Neural cell (in vitro differentiated cells): ENCODE data around the gene SLC43A1. TPM values are rescaled to one million over a fixed set of nuclear protein-coding genes. Genes with fewer than 3 reads are reported as not detected.
A peak's percentile ranks its signal among the peaks of the same experiment; 100 is the strongest.

Source experiments
- H2AFZ ChIP-seq: fragments of 200-600, 300-800 bp; sonication (generic), shearing (Covaris generic); 2 replicates; pipeline ENCODE4 v1.6.0; 2014; ENCODE audit warnings: low read depth, mild to moderate bottlenecking, antibody characterized with exemption, low read length, moderate library complexity
- H3F3A ChIP-seq: fragments of 200-600 bp; shearing (Covaris generic); 2 replicates; pipeline ENCODE4 v1.6.1; 2016; ENCODE audit warnings: mild to moderate bottlenecking, moderate library complexity, mixed read lengths, antibody characterized with exemption, low read length; ENCODE audit not compliant: insufficient read depth, poor library complexity, severe bottlenecking
- H3K27ac ChIP-seq: fragments of 200-600, 300-800 bp; sonication (generic), shearing (Covaris generic); 2 replicates; pipeline ENCODE4 v1.5.1; 2014; ENCODE audit warnings: mild to moderate bottlenecking, low read length, moderate library complexity
- H3K27me3 ChIP-seq: fragments of 300-800, 200-600 bp; sonication (generic), shearing (Covaris generic); 2 replicates; pipeline ENCODE4 v1.6.0; 2014; ENCODE audit warnings: mild to moderate bottlenecking, low read depth, low read length, moderate library complexity; ENCODE audit not compliant: insufficient read depth
- H3K36me3 ChIP-seq: fragments of 300-800, 200-600 bp; sonication (generic), shearing (Covaris generic); 2 replicates; pipeline ENCODE4 v1.5.1; 2014; ENCODE audit warnings: mild to moderate bottlenecking, antibody characterized with exemption, low read length, moderate library complexity; ENCODE audit not compliant: insufficient read depth
- H3K4me2 ChIP-seq: fragments of 300-800, 200-600 bp; sonication (generic), shearing (Covaris generic); 2 replicates; pipeline ENCODE4 v1.6.0; 2014; ENCODE audit warnings: mild to moderate bottlenecking, low read length
- H3K4me3 ChIP-seq: fragments of 300-800, 200-600 bp; sonication (generic), shearing (Covaris generic); 2 replicates; pipeline ENCODE4 v1.5.1; 2014; ENCODE audit warnings: mild to moderate bottlenecking, low read length, moderate library complexity
- H3K79me2 ChIP-seq: fragments of 200-600 bp; shearing (Covaris generic); replicated peaks from 2 replicates; pipeline ENCODE4 v1.6.0; 2014; ENCODE audit warnings: mild to moderate bottlenecking, low read length, moderate library complexity; ENCODE audit not compliant: insufficient read depth
- H3K9ac ChIP-seq: fragments of 300-800, 200-600 bp; sonication (generic), shearing (Covaris generic); 2 replicates; pipeline ENCODE4 v1.6.1; 2016; ENCODE audit warnings: mild to moderate bottlenecking, low read length, mixed read lengths
- H3K9me2 ChIP-seq: fragments of 200-600 bp; shearing (Covaris generic); 2 replicates; pipeline ENCODE4 v1.6.1; 2016; ENCODE audit warnings: mild to moderate bottlenecking, low read length, mixed read lengths; ENCODE audit not compliant: insufficient read depth
- H3K9me3 ChIP-seq: fragments of 200-600, 300-800 bp; sonication (generic), shearing (Covaris generic); 2 replicates; pipeline ENCODE4 v1.6.1; 2016; ENCODE audit warnings: mild to moderate bottlenecking, mixed run types, low read length, moderate library complexity, mixed read lengths
- H4K20me1 ChIP-seq: fragments of 200-600 bp; shearing (Covaris generic); 2 replicates; pipeline ENCODE4 v1.6.1; 2016; ENCODE audit warnings: mild to moderate bottlenecking, mixed run types; ENCODE audit not compliant: insufficient read depth
- EP300 ChIP-seq: fragments of 450-650 bp; conservative IDR thresholded peaks from 2 replicates; pipeline ENCODE4 v1.6.1; 2014; ENCODE audit warnings: antibody characterized with exemption, mild to moderate bottlenecking, moderate library complexity; ENCODE audit not compliant: poor library complexity, severe bottlenecking
- EZH2 ChIP-seq: fragments of 200-600, 300-800 bp; shearing (Covaris generic), sonication (generic); IDR thresholded peaks from 2 replicates; pipeline ENCODE4 v1.6.1; 2014; ENCODE audit warnings: antibody characterized with exemption, low read length, borderline replicate concordance, mild to moderate bottlenecking; ENCODE audit not compliant: insufficient read depth, poor library complexity, severe bottlenecking
- MXI1 ChIP-seq: fragments of 450-650 bp; conservative IDR thresholded peaks from 2 replicates; pipeline ENCODE4 v1.6.1; 2014; ENCODE audit warnings: antibody characterized with exemption, mild to moderate bottlenecking; ENCODE audit not compliant: poor library complexity, severe bottlenecking
- POLR2AphosphoS5 ChIP-seq: IDR thresholded peaks from 2 replicates; pipeline ENCODE4 v1.6.1; 2012
- RAD21 ChIP-seq: fragments of 450-650 bp; conservative IDR thresholded peaks from 2 replicates; pipeline ENCODE4 v1.6.1; 2014; ENCODE audit warnings: antibody characterized with exemption, mild to moderate bottlenecking, moderate library complexity
- SMC3 ChIP-seq: fragments of 450-650 bp; conservative IDR thresholded peaks from 2 replicates; pipeline ENCODE4 v1.6.1; 2014; ENCODE audit warnings: antibody characterized with exemption, mild to moderate bottlenecking, moderate library complexity; ENCODE audit not compliant: poor library complexity
- TAF1 ChIP-seq: IDR thresholded peaks from 2 replicates; pipeline ENCODE4 v1.6.1; 2012; ENCODE audit warnings: low read depth
- polyA plus RNA-seq: library from polyadenylated mRNA; depleted of rRNA; stranded (reverse); fragments of >200 nt; gene quantifications from 2 replicates; pipeline ENCODE4 v1.2.3, GENCODE V29; 2014
- TF ChIP-seq, protein P1 (sequence below): IDR thresholded peaks from 2 replicates; pipeline ENCODE4 v1.6.1; 2012; ENCODE audit warnings: borderline replicate concordance
- TF ChIP-seq, protein P2 (sequence below): fragments of 450-650 bp; IDR thresholded peaks from 2 replicates; pipeline ENCODE4 v1.5.1; 2014; ENCODE audit warnings: antibody characterized with exemption, mild to moderate bottlenecking, moderate library complexity; ENCODE audit not compliant: poor library complexity, severe bottlenecking

SLC43A1 gene
- polyA plus RNA-seq, 1 donor from 2014 or later, result 3.3 TPM

DNA sequence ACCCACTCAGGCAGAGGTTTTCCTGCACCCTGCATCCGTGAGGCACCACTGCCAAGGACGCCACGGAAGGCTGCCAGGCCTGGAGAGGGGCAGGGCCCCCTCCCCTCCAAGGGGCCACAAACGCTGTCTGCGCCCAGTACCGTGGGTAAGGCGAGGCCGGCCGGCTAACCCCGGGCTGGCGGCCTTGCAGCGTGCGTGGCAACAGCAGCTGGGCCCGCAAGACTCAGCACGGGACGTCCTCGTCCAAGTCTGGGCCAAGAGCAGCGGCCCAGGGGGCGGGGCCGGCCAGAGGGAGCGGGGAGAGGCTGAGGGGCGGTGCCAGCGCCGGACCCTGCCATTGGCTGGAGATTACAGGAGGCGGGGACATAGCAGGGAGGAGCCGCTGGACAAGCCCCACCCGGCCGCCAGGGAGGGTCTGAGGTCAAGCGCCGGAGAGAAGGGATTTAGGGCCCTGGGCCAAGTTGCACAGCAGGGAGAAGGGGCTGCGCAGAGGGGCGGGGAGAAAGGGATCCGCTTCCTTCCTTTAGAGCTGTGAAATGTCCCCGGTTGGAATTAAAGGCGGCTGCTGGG is 16.0 kb downstream of the SLC43A1 start:
- no peak overlapping the region for H3K9ac ChIP-seq

DNA sequence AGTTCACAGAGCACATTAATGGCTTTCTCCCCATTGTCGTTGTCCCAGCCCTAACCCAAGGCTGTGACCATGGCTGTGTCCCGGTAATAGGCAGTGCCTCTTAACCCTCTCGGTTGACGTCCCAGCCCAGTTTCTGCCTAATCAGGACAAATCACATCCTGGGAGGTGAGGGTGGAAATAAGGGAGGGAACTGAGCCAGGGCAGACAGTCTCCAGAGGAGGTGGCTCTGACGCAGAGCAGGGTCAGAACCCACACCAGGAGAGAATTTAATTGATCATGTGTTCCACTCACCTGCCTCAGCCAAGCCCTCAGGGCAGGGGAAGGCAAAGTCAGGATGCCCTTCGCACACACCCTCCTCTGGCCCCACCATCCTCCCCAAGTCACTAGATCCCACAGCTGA is 17.0 kb downstream of the SLC43A1 start:
- Histone ChIP-seq H3K9ac (no peak overlapping the region), H3K27ac (no peak overlapping the region), H2AFZ (no peak overlapping the region), H3K4me2 (no peak overlapping the region), H3K79me2 (no peaks in the 10 kb centered on the region), H3F3A (no peaks in the 10 kb centered on the region), H3K4me3 (no peak overlapping the region), H3K36me3 (no peaks in the 10 kb centered on the region), H3K9me2 (no peaks in the 10 kb centered on the region), H3K9me3 (no peaks in the 10 kb centered on the region), H3K27me3 (no peaks in the 10 kb centered on the region), H4K20me1 (no peaks in the 10 kb centered on the region)
- TF ChIP-seq, protein P1, sequence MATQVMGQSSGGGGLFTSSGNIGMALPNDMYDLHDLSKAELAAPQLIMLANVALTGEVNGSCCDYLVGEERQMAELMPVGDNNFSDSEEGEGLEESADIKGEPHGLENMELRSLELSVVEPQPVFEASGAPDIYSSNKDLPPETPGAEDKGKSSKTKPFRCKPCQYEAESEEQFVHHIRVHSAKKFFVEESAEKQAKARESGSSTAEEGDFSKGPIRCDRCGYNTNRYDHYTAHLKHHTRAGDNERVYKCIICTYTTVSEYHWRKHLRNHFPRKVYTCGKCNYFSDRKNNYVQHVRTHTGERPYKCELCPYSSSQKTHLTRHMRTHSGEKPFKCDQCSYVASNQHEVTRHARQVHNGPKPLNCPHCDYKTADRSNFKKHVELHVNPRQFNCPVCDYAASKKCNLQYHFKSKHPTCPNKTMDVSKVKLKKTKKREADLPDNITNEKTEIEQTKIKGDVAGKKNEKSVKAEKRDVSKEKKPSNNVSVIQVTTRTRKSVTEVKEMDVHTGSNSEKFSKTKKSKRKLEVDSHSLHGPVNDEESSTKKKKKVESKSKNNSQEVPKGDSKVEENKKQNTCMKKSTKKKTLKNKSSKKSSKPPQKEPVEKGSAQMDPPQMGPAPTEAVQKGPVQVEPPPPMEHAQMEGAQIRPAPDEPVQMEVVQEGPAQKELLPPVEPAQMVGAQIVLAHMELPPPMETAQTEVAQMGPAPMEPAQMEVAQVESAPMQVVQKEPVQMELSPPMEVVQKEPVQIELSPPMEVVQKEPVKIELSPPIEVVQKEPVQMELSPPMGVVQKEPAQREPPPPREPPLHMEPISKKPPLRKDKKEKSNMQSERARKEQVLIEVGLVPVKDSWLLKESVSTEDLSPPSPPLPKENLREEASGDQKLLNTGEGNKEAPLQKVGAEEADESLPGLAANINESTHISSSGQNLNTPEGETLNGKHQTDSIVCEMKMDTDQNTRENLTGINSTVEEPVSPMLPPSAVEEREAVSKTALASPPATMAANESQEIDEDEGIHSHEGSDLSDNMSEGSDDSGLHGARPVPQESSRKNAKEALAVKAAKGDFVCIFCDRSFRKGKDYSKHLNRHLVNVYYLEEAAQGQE, result no peak
- TF ChIP-seq MXI1, result no peak

More for the DNA sequence above, 16.0 kb downstream of the SLC43A1 start:
- H3K4me3 ChIP-seq, result peak overlapping the region; percentile 56
- no peaks in the 10 kb centered on the region for H3K79me2 ChIP-seq
- TF ChIP-seq SMC3, result no peak
- no peaks in the 10 kb centered on the region for H3F3A ChIP-seq
- no peaks in the 10 kb centered on the region for H3K9me2 ChIP-seq
- H3K27me3 ChIP-seq, result no peaks in the 10 kb centered on the region
- H3K36me3 ChIP-seq, result no peaks in the 10 kb centered on the region
- no peaks in the 10 kb centered on the region for H3K9me3 ChIP-seq
- H2AFZ ChIP-seq, result no peak overlapping the region
- no peak overlapping the region for H3K27ac ChIP-seq
- no peak overlapping the region for H3K4me2 ChIP-seq
- H4K20me1 ChIP-seq, result no peaks in the 10 kb centered on the region

GRCh38 chr11:57497303-57498247 is 17.9 kb downstream of the SLC43A1 start:
- Histone ChIP-seq H4K20me1 (no peaks in the 10 kb centered on the region), H3K36me3 (no peaks in the 10 kb centered on the region), H3K9me3 (no peaks in the 10 kb centered on the region), H3K27ac (no peak overlapping the region), H3K4me3 (no peak overlapping the region), H3K9ac (no peak overlapping the region), H3K4me2 (no peak overlapping the region), H3F3A (no peaks in the 10 kb centered on the region), H3K27me3 (no peaks in the 10 kb centered on the region), H3K79me2 (no peaks in the 10 kb centered on the region), H2AFZ (no peak overlapping the region), H3K9me2 (no peaks in the 10 kb centered on the region)
- TF ChIP-seq EP300, result no peak
- no peak for TF ChIP-seq TAF1
- no peak for TF ChIP-seq EZH2
- no peak for TF ChIP-seq SMC3
- TF ChIP-seq, protein P2, sequence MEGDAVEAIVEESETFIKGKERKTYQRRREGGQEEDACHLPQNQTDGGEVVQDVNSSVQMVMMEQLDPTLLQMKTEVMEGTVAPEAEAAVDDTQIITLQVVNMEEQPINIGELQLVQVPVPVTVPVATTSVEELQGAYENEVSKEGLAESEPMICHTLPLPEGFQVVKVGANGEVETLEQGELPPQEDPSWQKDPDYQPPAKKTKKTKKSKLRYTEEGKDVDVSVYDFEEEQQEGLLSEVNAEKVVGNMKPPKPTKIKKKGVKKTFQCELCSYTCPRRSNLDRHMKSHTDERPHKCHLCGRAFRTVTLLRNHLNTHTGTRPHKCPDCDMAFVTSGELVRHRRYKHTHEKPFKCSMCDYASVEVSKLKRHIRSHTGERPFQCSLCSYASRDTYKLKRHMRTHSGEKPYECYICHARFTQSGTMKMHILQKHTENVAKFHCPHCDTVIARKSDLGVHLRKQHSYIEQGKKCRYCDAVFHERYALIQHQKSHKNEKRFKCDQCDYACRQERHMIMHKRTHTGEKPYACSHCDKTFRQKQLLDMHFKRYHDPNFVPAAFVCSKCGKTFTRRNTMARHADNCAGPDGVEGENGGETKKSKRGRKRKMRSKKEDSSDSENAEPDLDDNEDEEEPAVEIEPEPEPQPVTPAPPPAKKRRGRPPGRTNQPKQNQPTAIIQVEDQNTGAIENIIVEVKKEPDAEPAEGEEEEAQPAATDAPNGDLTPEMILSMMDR, result no peak
- no peak for TF ChIP-seq RAD21
- TF ChIP-seq POLR2AphosphoS5, result no peak
- TF ChIP-seq, protein P1, result no peak
- TF ChIP-seq MXI1, result no peak
